Measurements from ENCODE around the gene TPR. TPM values are rescaled to one million over a fixed set of nuclear protein-coding genes. Genes with fewer than 3 reads are reported as not detected.

Gene TPR
- total and polyA plus RNA-seq, 2 of the 8 experiments (the other 6 are each of a cell fraction or from before 2014, with no cell fraction given), result 57.1 to 102 TPM

GRCh38 chr1:186413319-186413718, 38.3 kb upstream of the TPR start:
- Histone ChIP-seq H4K91ac (replicated peaks; ENCODE audit: insufficient read length, low read length) (no peak overlapping the region), H3K56ac (replicated peaks; ENCODE audit: insufficient read length, low read depth, low read length) (no peak overlapping the region), H3K14ac (ENCODE audit: insufficient read length) (no peak overlapping the region), H2BK12ac (ENCODE audit: low read depth, low read length) (no peak overlapping the region), H2AK5ac (ENCODE audit: low read depth, low read length) (no peak overlapping the region), H4K5ac (ENCODE audit: insufficient read length, low read depth, low read length) (no peak overlapping the region), H3K9ac (replicated peaks in 1 of 4; ENCODE audit: extremely low read depth in 1 of 4, low read depth in 3 of 4, low read length in 3 of 4) (no peak overlapping the region), H3K4ac (replicated peaks; ENCODE audit: insufficient read length, low read depth, low read length) (no peak overlapping the region), H3K27me3 (replicated peaks in 1 of 4; ENCODE audit: control insufficient read depth in 3 of 4, extremely low read depth in 1 of 4, insufficient read depth in 3 of 4, low read length in 3 of 4) (no peaks in the 10 kb centered on the region), H3K4me1 (replicated peaks in 1 of 4; ENCODE audit: control insufficient read depth in 3 of 4, insufficient read depth in 4 of 4, low read length in 3 of 4) (no peaks in the 10 kb centered on the region), H4K8ac (ENCODE audit: extremely low read depth, insufficient read depth, low read length) (no peak overlapping the region), H3K23ac (ENCODE audit: insufficient read length) (no peak overlapping the region), H3K79me1 (ENCODE audit: low read depth, low read length) (no peaks in the 10 kb centered on the region), H3K9me3 (ENCODE audit: insufficient read depth in 2 of 2, low read depth in 1 of 2, low read length in 1 of 2) (no peaks in the 10 kb centered on the region), H3K36me3 (ENCODE audit: control insufficient read depth in 2 of 4, insufficient read depth in 4 of 4, low read length in 3 of 4) (peaks cover 0 to 41% (median 3%) of the 10 kb centered on the region in 4 experiments; a peak in 3 of 8 replicates), H4K20me1 (replicated peaks in 1 of 2; ENCODE audit: control insufficient read depth in 1 of 2, insufficient read depth in 2 of 2, low read length in 2 of 2) (no peaks in the 10 kb centered on the region), H2BK5ac (ENCODE audit: low read depth, low read length) (no peak overlapping the region), H2AFZ (ENCODE audit: low read length) (no peak overlapping the region), H2BK15ac (ENCODE audit: low read length) (no peak overlapping the region), H3K27ac (ENCODE audit: low read depth, low read length) (no peak overlapping the region), H3K4me3 (ENCODE audit: extremely low read depth in 1 of 4, insufficient read depth in 2 of 4, low read depth in 3 of 4, low read length in 4 of 4) (no peak overlapping the region), H3K18ac (ENCODE audit: extremely low read depth, low read length) (no peak overlapping the region), H2BK20ac (ENCODE audit: low read length) (no peak overlapping the region), H3K23me2 (ENCODE audit: low read depth, low read length) (no peaks in the 10 kb centered on the region), H3K4me2 (ENCODE audit: insufficient read depth in 1 of 2, low read depth in 2 of 2, low read length in 2 of 2) (no peak overlapping the region), H3K79me2 (ENCODE audit: control insufficient read depth in 1 of 2, insufficient read depth in 2 of 2, low read length in 2 of 2) (no peaks in the 10 kb centered on the region), H2BK120ac (replicated peaks; ENCODE audit: low read depth, low read length) (no peak overlapping the region)
- DNase-seq (ENCODE audit: low read depth in 1 of 2, low spot score in 2 of 2), result no peak
- ChIA-PET CTCF (ENCODE audit: partially characterized antibody) (interaction anchor here (1.1 to 1.8 kb wide), 2 partner anchors 9 to 13 kb away, joined by 4 read pairs; no protein-coding TSS in a partner anchor), POLR2A (ENCODE audit: partially characterized antibody) (interaction anchor here (1.3 kb wide), 1 partner anchor 13 kb away, joined by 3 read pairs; no protein-coding TSS in a partner anchor)
- no peak for FAIRE-seq
- WGBS, 2 experiments (ENCODE audit: extremely low coverage in 1 of 2, insufficient coverage in 1 of 2, insufficient read length in 1 of 2, insufficient replicate concordance in 2 of 2, low coverage in 1 of 2, low lambda C conversion rate in 2 of 2, missing lambda C conversion rate in 1 of 2), result 92% methylated on average over 1 of the region's 1 CpG; no CpG with 5 or more reads in 1 of the 2 experiments
- TF ChIP-seq SRF (IDR thresholded peaks at IDR 0.05; ENCODE audit: low read depth, low read length), result no peak
- TF ChIP-seq RXRA (IDR thresholded peaks at IDR 0.05; ENCODE audit: insufficient read depth, low read depth, low read length), result no peak
- no peak for TF ChIP-seq SP2 (IDR thresholded peaks at IDR 0.05; ENCODE audit: low read length)
- TF ChIP-seq BCL11A (IDR thresholded peaks at IDR 0.05; ENCODE audit: low read depth in 2 of 2, low read length in 2 of 2), result no peak
- TF ChIP-seq BRCA1 (IDR thresholded peaks at IDR 0.05; ENCODE audit: low read depth, low read length), result no peak
- no peak for TF ChIP-seq EP300 (IDR thresholded peaks at IDR 0.05; ENCODE audit: borderline replicate concordance in 1 of 2, low read depth in 2 of 2, low read length in 2 of 2)
